Hematopoietic multipotent progenitor cell treated with erythropoietin and hydrocortisone succinate and interleukin-3 and kit ligand, for 17 days (in vitro differentiated cells): ENCODE measurements around the gene RABL2A.
"Not testable (repeated sequence)": the region's sequence is repeated elsewhere in the genome, so short reads cannot be mapped to it uniquely, and the experiment has no call there.

Source experiments
- DNase-seq: peaks from one replicate; pipeline ENCODE4 v3.0.0-alpha.2; 2015; ENCODE audit warnings: low spot score

The RABL2A gene

GRCh38 chr2:113685471-113685870 lies 58.4 kb downstream of the RABL2A start:
- DNase-seq, result no peak

GRCh38 chr2:113686537-113686936 lies 59.5 kb downstream of the RABL2A start:
- no peak for DNase-seq

DNA sequence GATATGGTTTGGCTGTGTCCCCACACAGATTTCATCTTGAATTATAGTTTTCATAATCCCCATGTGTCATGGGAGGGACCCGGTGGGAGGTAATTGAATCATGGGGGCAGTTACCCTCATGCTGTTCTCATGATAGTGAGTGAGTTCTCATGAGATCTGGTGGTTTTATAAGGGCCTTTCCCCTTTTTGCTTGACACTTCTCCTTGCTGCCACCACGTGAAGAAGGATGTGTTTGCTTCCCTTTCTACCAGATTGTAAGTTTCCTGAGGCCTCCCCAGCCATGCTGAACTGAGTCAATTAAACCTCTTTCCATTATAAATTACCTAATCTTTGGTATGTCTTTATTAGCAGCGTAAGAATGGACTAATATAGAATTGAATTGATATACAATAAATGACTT lies 63.8 kb downstream of the RABL2A start:
- not testable (repeated sequence) for DNase-seq
